NCI-H146 (cell line): ENCODE results near the gene INO80B.
A peak's percentile ranks its signal among the peaks of the same experiment; 100 is the strongest.

Experiments used
- DNase-seq: peaks from one replicate; lab custom pipeline; 2025; lab: John Stamatoyannopoulos, UW

The INO80B gene

GRCh38 chr2:74454654-74455511, at the start of gene INO80B:
INO80B (plus strand) TSS chr2:74455087; CDS start chr2:74455117, 30 bp downstream.
- DNase-seq, result peak; percentile 95

GRCh38 chr2:74406035-74406434, 48.9 kb upstream of the INO80B start:
- DNase-seq, result no peak

- no peak for DNase-seq
Observed at GRCh38 chr2:74407682-74408081, 47.2 kb upstream of the INO80B start.

GRCh38 chr2:74413001-74413698, 41.7 kb upstream of the INO80B start:
- DNase-seq, result no peak

GRCh38 chr2:74414441-74414840, 40.4 kb upstream of the INO80B start:
- no peak for DNase-seq

- no peak for DNase-seq
Observed at GRCh38 chr2:74414881-74415761, 39.8 kb upstream of the INO80B start.

GRCh38 chr2:74415762-74416395, 39.0 kb upstream of the INO80B start:
- no peak for DNase-seq

- DNase-seq, result no peak
Observed at GRCh38 chr2:74416778-74417177, 38.1 kb upstream of the INO80B start.

- no peak for DNase-seq
Observed at GRCh38 chr2:74417197-74417596, 37.7 kb upstream of the INO80B start.

GRCh38 chr2:74417763-74418162, 37.1 kb upstream of the INO80B start:
- DNase-seq, result no peak

- no peak for DNase-seq
Observed at GRCh38 chr2:74418312-74418711, 36.6 kb upstream of the INO80B start.

GRCh38 chr2:74419345-74419744, 35.5 kb upstream of the INO80B start:
- DNase-seq, result no peak

GRCh38 chr2:74420006-74420405, 34.9 kb upstream of the INO80B start:
- DNase-seq, result no peak

GRCh38 chr2:74420443-74421103, 34.3 kb upstream of the INO80B start:
- peak; percentile 18 for DNase-seq

- peak; percentile 96 for DNase-seq
Observed at GRCh38 chr2:74421221-74421870, 33.5 kb upstream of the INO80B start, which contains the start of the genes C2orf81 and WDR54. C2orf81 (minus strand) TSS chr2:74421619; CDS start chr2:74421560, 59 bp downstream. WDR54 (plus strand) TSS chr2:74421730; CDS start chr2:74422154, 424 bp downstream.

GRCh38 chr2:74423231-74424095, 31.4 kb upstream of the INO80B start:
- DNase-seq, result no peak

GRCh38 chr2:74424139-74424992, 30.5 kb upstream of the INO80B start:
- DNase-seq, result no peak

GRCh38 chr2:74424995-74425406, 29.9 kb upstream of the INO80B start:
- no peak for DNase-seq
